Activated B cell treated with CpG ODN at 0.5 μM for 24 hours (primary cell): ENCODE results near the gene RCOR1. TPM values are rescaled to one million over a fixed set of nuclear protein-coding genes. Genes with fewer than 3 reads are reported as not detected.

Experiments
- ATAC-seq: fragments of 200-7000 bp; cut with Tn5 transposase; one replicate; pipeline ENCODE4 v1.10.0; 2021; ENCODE audit warnings: low read depth, mild to moderate bottlenecking, moderate library complexity
- CTCF ChIA-PET: fragments of 350-600 bp; sonication (Branson Sonifier 250); formaldehyde crosslinking; loops from one replicate; lab custom pipeline; 2021; ENCODE audit warnings: antibody characterized with exemption; lab: Charles Lee
- POLR2A ChIA-PET: fragments of 350-600 bp; sonication (Branson Sonifier 250); formaldehyde crosslinking; loops from one replicate; lab custom pipeline; 2021; ENCODE audit warnings: antibody characterized with exemption; lab: Charles Lee
- DNase-seq: peaks from one replicate; pipeline ENCODE4 v3.0.0; 2022
- H3K27ac Mint-ChIP-seq: one replicate; pipeline ENCODE4 v1.8.0; 2020; ENCODE audit warnings: mixed read lengths
- H3K27me3 Mint-ChIP-seq: one replicate; pipeline ENCODE4 v1.8.0; 2021; ENCODE audit warnings: mixed read lengths
- H3K36me3 Mint-ChIP-seq: one replicate; pipeline ENCODE4 v1.8.0; 2021; ENCODE audit warnings: low read depth, mixed read lengths
- H3K4me1 Mint-ChIP-seq: one replicate; pipeline ENCODE4 v1.8.0; 2021; ENCODE audit warnings: mixed read lengths
- H3K4me3 Mint-ChIP-seq: one replicate; pipeline ENCODE4 v1.8.0; 2020; ENCODE audit warnings: mild to moderate bottlenecking, mixed read lengths
- H3K9me3 Mint-ChIP-seq: one replicate; pipeline ENCODE4 v1.8.0; 2020; ENCODE audit warnings: mixed read lengths
- CTCF ChIP-seq: fragments of 200-600 bp; IDR thresholded peaks from one replicate; pipeline ENCODE4 v1.8.0; 2022; ENCODE audit warnings: antibody characterized with exemption, mild to moderate bottlenecking
- intact Hi-C: fragments of 100-400 bp; cut with micrococcal nuclease; formaldehyde crosslinking; loops from one replicate; pipeline ENCODE4 v1.15.1; 2024
- total RNA-seq: library from RNA; stranded (reverse); gene quantifications from 2 replicates; pipeline ENCODE4 v1.2.3, GENCODE V29; 2022

Gene RCOR1
- total RNA-seq, 1 donor from 2014 or later: 23.0 TPM

GRCh38 chr14:102726191-102726949, 133.9 kb downstream of the RCOR1 start:
- ATAC-seq: no peak
- ChIA-PET POLR2A (no interaction called here), CTCF (no interaction called here)
- no peak for DNase-seq
- H3K36me3 Mint-ChIP-seq: peaks cover 83% of the 10 kb centered on the region
- no peak overlapping the region for H3K27ac Mint-ChIP-seq
- intact Hi-C loops: no loop called here
- no peaks in the 10 kb centered on the region for H3K27me3 Mint-ChIP-seq
- TF ChIP-seq CTCF: no peak
- no peaks in the 10 kb centered on the region for H3K4me1 Mint-ChIP-seq
- no peak overlapping the region for H3K4me3 Mint-ChIP-seq
- H3K9me3 Mint-ChIP-seq: no peaks in the 10 kb centered on the region

- no peaks in the 10 kb centered on the region for H3K27me3 Mint-ChIP-seq
- no peak overlapping the region for H3K4me3 Mint-ChIP-seq
- ATAC-seq (no peak), DNase-seq (no peak)
- peaks cover 76% of the 10 kb centered on the region for H3K36me3 Mint-ChIP-seq
- no peaks in the 10 kb centered on the region for H3K4me1 Mint-ChIP-seq
- intact Hi-C loops: no loop called here
- no peak for TF ChIP-seq CTCF
- no peaks in the 10 kb centered on the region for H3K9me3 Mint-ChIP-seq
- H3K27ac Mint-ChIP-seq: no peak overlapping the region
- POLR2A ChIA-PET: no interaction called here
- CTCF ChIA-PET: interaction anchor here (1.5 kb wide), 1 partner anchor 203 kb away, joined by 3 read pairs; no protein-coding TSS in a partner anchor
These were observed 135.1 kb downstream of the RCOR1 start for GRCh38 chr14:102727336-102728095.

GRCh38 chr14:102728501-102728900, 136.1 kb downstream of the RCOR1 start:
- Mint-ChIP-seq H3K36me3 (peaks cover 74% of the 10 kb centered on the region), H3K9me3 (no peaks in the 10 kb centered on the region), H3K4me3 (no peak overlapping the region), H3K27ac (no peak overlapping the region), H3K4me1 (no peaks in the 10 kb centered on the region), H3K27me3 (no peaks in the 10 kb centered on the region)
- ChIA-PET POLR2A (no interaction called here), CTCF (interaction anchor here (0.7 to 1.5 kb wide), 2 partner anchors 29 to 204 kb away, joined by 3 read pairs; no protein-coding TSS in a partner anchor)
- DNase-seq: no peak
- TF ChIP-seq CTCF: no peak
- ATAC-seq: no peak
- intact Hi-C loops: no loop called here

GRCh38 chr14:102729268-102729667, 136.8 kb downstream of the RCOR1 start:
- intact Hi-C loops: no loop called here
- no peak for TF ChIP-seq CTCF
- ATAC-seq: no peak
- Mint-ChIP-seq H3K4me3 (no peak overlapping the region), H3K27ac (no peak overlapping the region), H3K4me1 (no peaks in the 10 kb centered on the region), H3K36me3 (peaks cover 68% of the 10 kb centered on the region), H3K9me3 (no peaks in the 10 kb centered on the region), H3K27me3 (no peaks in the 10 kb centered on the region)
- ChIA-PET POLR2A (no interaction called here), CTCF (interaction anchor here (1.5 kb wide), 1 partner anchor 204 kb away, joined by 3 read pairs; no protein-coding TSS in a partner anchor)
- no peak for DNase-seq

GRCh38 chr14:102729825-102730224, 137.4 kb downstream of the RCOR1 start:
- DNase-seq (no peak), ATAC-seq (no peak)
- Mint-ChIP-seq H3K9me3 (no peaks in the 10 kb centered on the region), H3K36me3 (peaks cover 66% of the 10 kb centered on the region), H3K4me1 (no peaks in the 10 kb centered on the region), H3K4me3 (no peak overlapping the region), H3K27ac (no peak overlapping the region), H3K27me3 (no peaks in the 10 kb centered on the region)
- intact Hi-C loops: no loop called here
- POLR2A ChIA-PET: no interaction called here
- no peak for TF ChIP-seq CTCF
- CTCF ChIA-PET: no interaction called here
